SK-N-SH treated with all-trans-retinoic acid at 6 μM for 48 hours (cell line): ENCODE measurements around the gene ANLN.

Source experiments
- ATAC-seq: fragments of 200-7000 bp; cut with Tn5 transposase; 3 replicates; pipeline ENCODE4 v1.9.1; 2020; ENCODE audit warnings: mild to moderate bottlenecking, moderate library complexity
- CREB5 ChIP-seq: fragments of 250-450 bp; sonication (Bioruptor Pico); IDR thresholded peaks from 2 replicates; pipeline ENCODE4 v1.5.1; 2020; ENCODE audit warnings: low read depth, mild to moderate bottlenecking, moderate library complexity
- CSRNP3 ChIP-seq: fragments of 250-450 bp; sonication (Bioruptor Pico); IDR thresholded peaks from 2 replicates; pipeline ENCODE4 v1.5.1; 2021; ENCODE audit warnings: mild to moderate bottlenecking, moderate library complexity
- ESRRG ChIP-seq: fragments of 250-450 bp; sonication (Bioruptor Pico); IDR thresholded peaks from 2 replicates; pipeline ENCODE4 v1.6.1; 2021; ENCODE audit warnings: mild to moderate bottlenecking
- ISL1 ChIP-seq: fragments of 250-450 bp; sonication (Bioruptor Pico); IDR thresholded peaks from 2 replicates; pipeline ENCODE4 v2.1.2; 2022; ENCODE audit warnings: mild to moderate bottlenecking, moderate library complexity
- OSR1 ChIP-seq: fragments of 250-450 bp; sonication (Bioruptor Pico); IDR thresholded peaks from 2 replicates; pipeline ENCODE4 v1.8.0; 2022; ENCODE audit warnings: moderate library complexity, mild to moderate bottlenecking, inconsistent platforms
- PATZ1 ChIP-seq: fragments of 250-450 bp; sonication (Bioruptor Pico); IDR thresholded peaks from 2 replicates; pipeline ENCODE4 v1.8.0; 2020; ENCODE audit warnings: mild to moderate bottlenecking, moderate library complexity, borderline replicate concordance
- POU6F1 ChIP-seq: fragments of 250-450 bp; sonication (Bioruptor Pico); IDR thresholded peaks from 2 replicates; pipeline ENCODE4 v1.8.0; 2021; ENCODE audit warnings: low read depth, mild to moderate bottlenecking, moderate library complexity, borderline replicate concordance
- PPARA ChIP-seq: fragments of 250-450 bp; sonication (Bioruptor Pico); IDR thresholded peaks from 2 replicates; pipeline ENCODE4 v1.5.0; 2020; ENCODE audit warnings: mild to moderate bottlenecking, borderline replicate concordance
- RARB ChIP-seq: fragments of 250-450 bp; sonication (Bioruptor Pico); IDR thresholded peaks from 2 replicates; pipeline ENCODE4 v1.8.0; 2021; ENCODE audit warnings: mild to moderate bottlenecking, moderate library complexity
- TSHZ2 ChIP-seq: fragments of 250-450 bp; sonication (Bioruptor Pico); IDR thresholded peaks from 2 replicates; pipeline ENCODE4 v1.5.0; 2020; ENCODE audit warnings: mild to moderate bottlenecking, moderate library complexity
- ZC3H10 ChIP-seq: fragments of 250-450 bp; sonication (Bioruptor Pico); IDR thresholded peaks from 2 replicates; pipeline ENCODE4 v1.5.1; 2021; ENCODE audit warnings: mild to moderate bottlenecking, moderate library complexity
- ZFP3 ChIP-seq: fragments of 250-450 bp; sonication (Bioruptor Pico); IDR thresholded peaks from 2 replicates; pipeline ENCODE4 v1.5.0; 2020; ENCODE audit warnings: mild to moderate bottlenecking, moderate library complexity
- ZFP30 ChIP-seq: fragments of 450-650 bp; formaldehyde crosslinking; IDR thresholded peaks from 2 replicates; pipeline ENCODE4 v1.5.0; 2022; ENCODE audit warnings: mild to moderate bottlenecking, moderate library complexity
- ZNF70 ChIP-seq: fragments of 450-650 bp; formaldehyde crosslinking; IDR thresholded peaks from 2 replicates; pipeline ENCODE4 v1.5.0; 2020; ENCODE audit warnings: mild to moderate bottlenecking, moderate library complexity
- ZNF8 ChIP-seq: fragments of 450-650 bp; formaldehyde crosslinking; IDR thresholded peaks from 2 replicates; pipeline ENCODE4 v1.5.0; 2020; ENCODE audit warnings: mild to moderate bottlenecking, moderate library complexity

Gene ANLN

GRCh38 chr7:36346260-36346831 is 43.3 kb upstream of the ANLN start:
- TF ChIP-seq CSRNP3 (CRISPR knock-in tag) (no peak), POU6F1 (no peak), ISL1 (CRISPR knock-in tag) (no peak), PATZ1 (CRISPR knock-in tag) (no peak), ZNF70 (CRISPR knock-in tag) (no peak), PPARA (CRISPR knock-in tag) (no peak)
- TF ChIP-seq, all 23 proteins: peak for 0
- no peak for ATAC-seq

GRCh38 chr7:36348256-36348655 is 41.4 kb upstream of the ANLN start:
- no peak for TF ChIP-seq ZFP3
- no peak for TF ChIP-seq ZC3H10
- no peak for TF ChIP-seq TSHZ2 (CRISPR knock-in tag)
- peak; percentile 66 for TF ChIP-seq ISL1 (CRISPR knock-in tag)
- TF ChIP-seq ZFP30 (CRISPR knock-in tag) = no peak
- TF ChIP-seq ZNF8 (CRISPR knock-in tag) = no peak
- no peak for TF ChIP-seq ESRRG (CRISPR knock-in tag)
- no peak for TF ChIP-seq CREB5 (CRISPR knock-in tag)
- peak; percentile 75 for ATAC-seq

GRCh38 chr7:36348771-36349170 is 40.9 kb upstream of the ANLN start:
- no peak; the same call in 2 of the 3 replicates for ATAC-seq
- TF ChIP-seq PATZ1 (CRISPR knock-in tag) = no peak

- TF ChIP-seq ESRRG (CRISPR knock-in tag) (no peak), OSR1 (no peak), RARB (CRISPR knock-in tag) (no peak), ZFP30 (CRISPR knock-in tag) (no peak)
- TF ChIP-seq, all 23 proteins: peak for 0
- ATAC-seq = no peak
These were observed 40.0 kb upstream of the ANLN start for GRCh38 chr7:36349626-36350025.
